Liver (tissue), 9 donors: ENCODE results near the gene SPN. TPM values are rescaled to one million over a fixed set of nuclear protein-coding genes. Genes with fewer than 3 reads are reported as not detected.

Experiments used
- DNase-seq: peaks from one replicate; pipeline ENCODE4 v3.0.0-alpha.2; 2017; ENCODE audit warnings: low spot score
- H3K27ac ChIP-seq, 2 donors: one replicate each; pipeline ENCODE4 v1.7.0; 2013; ENCODE audit warnings: inconsistent platforms in 2 of 2, low read length in 2 of 2, control low read depth in 1 of 2, low read depth in 1 of 2, mild to moderate bottlenecking in 1 of 2
- H3K27me3 ChIP-seq, 4 donors: one replicate each; pipeline versions ENCODE4 v1.6.1 to v1.7.0; 2013; ENCODE audit warnings: low read length in 3 of 4, inconsistent platforms in 1 of 4, mild to moderate bottlenecking in 1 of 4, moderate library complexity in 1 of 4; ENCODE audit not compliant: control insufficient read depth in 4 of 4, insufficient read depth in 4 of 4
- H3K36me3 ChIP-seq, 4 donors: one replicate each; pipeline versions ENCODE4 v1.6.1 to v1.7.0; 2013; ENCODE audit warnings: low read length in 3 of 4, mild to moderate bottlenecking in 3 of 4, low read depth in 1 of 4, moderate library complexity in 1 of 4; ENCODE audit not compliant: control insufficient read depth in 4 of 4, insufficient read depth in 3 of 4
- H3K4me1 ChIP-seq, 4 donors: one replicate each; pipeline versions ENCODE4 v1.6.1 to v1.7.0; 2013; ENCODE audit warnings: low read length in 3 of 4, mild to moderate bottlenecking in 3 of 4, moderate library complexity in 1 of 4; ENCODE audit not compliant: control insufficient read depth in 4 of 4, insufficient read depth in 4 of 4
- H3K4me3 ChIP-seq, 3 donors: one replicate each; pipeline versions ENCODE4 v1.6.1 to v1.7.0; 2013; ENCODE audit warnings: low read length in 3 of 3, control low read depth in 1 of 3, low read depth in 1 of 3, mild to moderate bottlenecking in 1 of 3
- H3K9ac ChIP-seq, 2 donors: one replicate each; pipeline ENCODE4 v1.7.0; 2013; ENCODE audit warnings: low read length in 2 of 2, mild to moderate bottlenecking in 2 of 2, moderate library complexity in 2 of 2, control low read depth in 1 of 2, low read depth in 1 of 2
- H3K9me3 ChIP-seq, 4 donors: one replicate each; pipeline versions ENCODE4 v1.6.1 to v1.7.0; 2013; ENCODE audit warnings: low read length in 3 of 4; ENCODE audit not compliant: control insufficient read depth in 4 of 4
- EGR1 ChIP-seq, 2 donors: IDR thresholded peaks; 2 replicates each; pipeline ENCODE4 v1.6.1; 2016 to 2018; ENCODE audit warnings: antibody characterized with exemption in 2 of 2, low read depth in 2 of 2
- FOXA1 ChIP-seq: IDR thresholded peaks from 2 replicates; pipeline ENCODE4 v1.6.1; 2016; ENCODE audit warnings: antibody characterized with exemption
- FOXA2 ChIP-seq: IDR thresholded peaks from 2 replicates; pipeline ENCODE4 v1.6.1; 2016; ENCODE audit warnings: antibody characterized with exemption
- GABPA ChIP-seq, 2 donors: IDR thresholded peaks in 1 of 2; conservative IDR thresholded peaks in 1 of 2; 2 replicates each; pipeline ENCODE4 v1.6.1; 2016; ENCODE audit warnings: antibody characterized with exemption in 2 of 2, mild to moderate bottlenecking in 1 of 2, moderate library complexity in 1 of 2
- HNF4A ChIP-seq, 2 donors: conservative IDR thresholded peaks; 2 replicates each; pipeline ENCODE4 v1.6.1; 2016; ENCODE audit warnings: antibody characterized with exemption in 2 of 2, mild to moderate bottlenecking in 2 of 2
- HNF4G ChIP-seq: IDR thresholded peaks from 2 replicates; pipeline ENCODE4 v1.6.1; 2016; ENCODE audit warnings: antibody characterized with exemption
- JUND ChIP-seq, 2 donors: IDR thresholded peaks; 2 replicates each; pipeline ENCODE4 v1.6.1; 2016; ENCODE audit warnings: antibody characterized with exemption in 2 of 2
- NR2F2 ChIP-seq: IDR thresholded peaks from 2 replicates; pipeline ENCODE4 v1.6.1; 2016; ENCODE audit warnings: antibody characterized with exemption
- RAD21 ChIP-seq, 2 donors: IDR thresholded peaks; 2 replicates each; pipeline ENCODE4 v1.6.1; 2016; ENCODE audit warnings: antibody characterized with exemption in 2 of 2, mild to moderate bottlenecking in 2 of 2
- RXRA ChIP-seq, 2 donors: IDR thresholded peaks; 2 replicates each; pipeline ENCODE4 v1.6.1; 2017 to 2018; ENCODE audit warnings: antibody characterized with exemption in 2 of 2, mild to moderate bottlenecking in 1 of 2
- SP1 ChIP-seq: IDR thresholded peaks from 2 replicates; pipeline ENCODE4 v1.6.1; 2018; ENCODE audit warnings: antibody characterized with exemption, mild to moderate bottlenecking
- TAF1 ChIP-seq: conservative IDR thresholded peaks from 2 replicates; pipeline ENCODE4 v1.6.1; 2016; ENCODE audit warnings: antibody characterized with exemption, mild to moderate bottlenecking
- YY1 ChIP-seq: IDR thresholded peaks from 2 replicates; pipeline ENCODE4 v1.6.1; 2016; ENCODE audit warnings: antibody characterized with exemption, mild to moderate bottlenecking
- WGBS: extraction: QIAGEN DNeasy Blood & Tissue Kit; methylation state at CpG from one replicate; pipeline ENCODE4 v1.1.7; 2013; 5-methylcytosine and 5-hydroxymethylcytosine counted together
- polyA plus RNA-seq, 2 donors: library from polyadenylated mRNA; stranded (reverse) in 1 of 2; unstranded in 1 of 2; fragments of 200-250 nt in 1 of 2; fragments of >200 nt in 1 of 2; fragmentation: Nextera tagmentation in 1 of 2; extraction: Ambion mirVana in 1 of 2; gene quantifications; one replicate each; pipeline versions ENCODE4 v1.2.1 to v1.2.3, GENCODE V29; 2013 to 2015
- total RNA-seq, 2 donors: library from RNA; depleted of rRNA; stranded (reverse); fragments of >200 nt; gene quantifications; one replicate each; pipeline ENCODE4 v1.2.3, GENCODE V29; 2014
- TF ChIP-seq, protein P1 (sequence below): IDR thresholded peaks from 2 replicates; pipeline ENCODE4 v1.6.1; 2016; ENCODE audit warnings: antibody characterized with exemption
- TF ChIP-seq, protein P2 (sequence below): IDR thresholded peaks from 2 replicates; pipeline ENCODE4 v1.6.1; 2016; ENCODE audit warnings: antibody characterized with exemption
- TF ChIP-seq, protein P3 (sequence below): fragments of 150-350 bp; IDR thresholded peaks from 2 replicates; pipeline ENCODE4 v1.5.1; 2017; ENCODE audit warnings: improper control_type of control experiment, low read depth, low read length; ENCODE audit not compliant: missing input control
- TF ChIP-seq, protein P4 (sequence below): IDR thresholded peaks from 2 replicates; pipeline ENCODE4 v1.6.1; 2016; ENCODE audit warnings: antibody characterized with exemption
- TF ChIP-seq, protein P5 (sequence below): IDR thresholded peaks from 2 replicates; pipeline ENCODE4 v1.6.1; 2016; ENCODE audit warnings: antibody characterized with exemption, mild to moderate bottlenecking
- donor health status: healthy.
- donor health status: healthy.
- donor health status: healthy.
- donor health status: healthy.
- donor health status: healthy.

The SPN gene
- total and polyA plus RNA-seq, 4 donors, result 0.85 to 31.2 (median 0.91) TPM

DNA sequence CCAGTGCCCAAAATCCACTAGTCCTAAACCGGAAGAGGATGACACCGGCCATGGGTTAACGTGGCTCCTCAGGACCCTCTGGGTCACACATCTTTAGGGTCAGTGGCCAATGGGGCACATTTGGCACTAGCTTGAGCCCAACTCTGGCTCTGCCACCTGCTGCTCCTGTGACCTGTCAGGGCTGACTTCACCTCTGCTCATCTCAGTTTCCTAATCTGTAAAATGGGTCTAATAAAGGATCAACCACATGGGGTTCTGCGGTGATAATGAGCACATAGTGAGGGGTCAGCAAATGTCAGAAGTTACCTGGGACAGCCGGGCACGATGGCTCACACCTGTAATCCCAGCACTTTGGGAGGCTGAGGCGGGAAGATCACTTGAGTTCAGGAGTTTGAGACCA lies 34.3 kb downstream of the SPN start:
- no peak overlapping the region for H3K27ac ChIP-seq
- no peak overlapping the region for H3K4me3 ChIP-seq
- H3K27me3 ChIP-seq, result no peaks in the 10 kb centered on the region
- 97% methylated on average over 7 of the region's 7 CpGs for WGBS
- TF ChIP-seq EGR1 (IDR thresholded peaks at IDR 0.05; ENCODE audit: low read depth in 2 of 2), result no peak
- TF ChIP-seq FOXA1, result no peak
- no peak for TF ChIP-seq RXRA (IDR thresholded peaks at IDR 0.05)
- TF ChIP-seq YY1, result no peak
- no peak for TF ChIP-seq SP1
- TF ChIP-seq TAF1, result no peak
- TF ChIP-seq, protein P1, sequence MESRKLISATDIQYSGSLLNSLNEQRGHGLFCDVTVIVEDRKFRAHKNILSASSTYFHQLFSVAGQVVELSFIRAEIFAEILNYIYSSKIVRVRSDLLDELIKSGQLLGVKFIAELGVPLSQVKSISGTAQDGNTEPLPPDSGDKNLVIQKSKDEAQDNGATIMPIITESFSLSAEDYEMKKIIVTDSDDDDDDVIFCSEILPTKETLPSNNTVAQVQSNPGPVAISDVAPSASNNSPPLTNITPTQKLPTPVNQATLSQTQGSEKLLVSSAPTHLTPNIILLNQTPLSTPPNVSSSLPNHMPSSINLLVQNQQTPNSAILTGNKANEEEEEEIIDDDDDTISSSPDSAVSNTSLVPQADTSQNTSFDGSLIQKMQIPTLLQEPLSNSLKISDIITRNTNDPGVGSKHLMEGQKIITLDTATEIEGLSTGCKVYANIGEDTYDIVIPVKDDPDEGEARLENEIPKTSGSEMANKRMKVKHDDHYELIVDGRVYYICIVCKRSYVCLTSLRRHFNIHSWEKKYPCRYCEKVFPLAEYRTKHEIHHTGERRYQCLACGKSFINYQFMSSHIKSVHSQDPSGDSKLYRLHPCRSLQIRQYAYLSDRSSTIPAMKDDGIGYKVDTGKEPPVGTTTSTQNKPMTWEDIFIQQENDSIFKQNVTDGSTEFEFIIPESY, result no peak
- TF ChIP-seq RAD21 (IDR thresholded peaks at IDR 0.05), result no peak
- no peak for TF ChIP-seq FOXA2
- TF ChIP-seq, protein P2, sequence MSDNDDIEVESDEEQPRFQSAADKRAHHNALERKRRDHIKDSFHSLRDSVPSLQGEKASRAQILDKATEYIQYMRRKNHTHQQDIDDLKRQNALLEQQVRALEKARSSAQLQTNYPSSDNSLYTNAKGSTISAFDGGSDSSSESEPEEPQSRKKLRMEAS, result no peak
- TF ChIP-seq JUND (IDR thresholded peaks at IDR 0.05), result no peak
- TF ChIP-seq, protein P3, sequence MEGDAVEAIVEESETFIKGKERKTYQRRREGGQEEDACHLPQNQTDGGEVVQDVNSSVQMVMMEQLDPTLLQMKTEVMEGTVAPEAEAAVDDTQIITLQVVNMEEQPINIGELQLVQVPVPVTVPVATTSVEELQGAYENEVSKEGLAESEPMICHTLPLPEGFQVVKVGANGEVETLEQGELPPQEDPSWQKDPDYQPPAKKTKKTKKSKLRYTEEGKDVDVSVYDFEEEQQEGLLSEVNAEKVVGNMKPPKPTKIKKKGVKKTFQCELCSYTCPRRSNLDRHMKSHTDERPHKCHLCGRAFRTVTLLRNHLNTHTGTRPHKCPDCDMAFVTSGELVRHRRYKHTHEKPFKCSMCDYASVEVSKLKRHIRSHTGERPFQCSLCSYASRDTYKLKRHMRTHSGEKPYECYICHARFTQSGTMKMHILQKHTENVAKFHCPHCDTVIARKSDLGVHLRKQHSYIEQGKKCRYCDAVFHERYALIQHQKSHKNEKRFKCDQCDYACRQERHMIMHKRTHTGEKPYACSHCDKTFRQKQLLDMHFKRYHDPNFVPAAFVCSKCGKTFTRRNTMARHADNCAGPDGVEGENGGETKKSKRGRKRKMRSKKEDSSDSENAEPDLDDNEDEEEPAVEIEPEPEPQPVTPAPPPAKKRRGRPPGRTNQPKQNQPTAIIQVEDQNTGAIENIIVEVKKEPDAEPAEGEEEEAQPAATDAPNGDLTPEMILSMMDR, result no peak
- TF ChIP-seq GABPA (IDR thresholded peaks at IDR 0.05 in 1 of 2, conservative IDR thresholded peaks at IDR 0.05 in 1 of 2), result no peak
- TF ChIP-seq, protein P4, sequence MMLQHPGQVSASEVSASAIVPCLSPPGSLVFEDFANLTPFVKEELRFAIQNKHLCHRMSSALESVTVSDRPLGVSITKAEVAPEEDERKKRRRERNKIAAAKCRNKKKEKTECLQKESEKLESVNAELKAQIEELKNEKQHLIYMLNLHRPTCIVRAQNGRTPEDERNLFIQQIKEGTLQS, result no peak
- no peak for TF ChIP-seq HNF4G
- no peak for TF ChIP-seq NR2F2
- TF ChIP-seq, protein P5, sequence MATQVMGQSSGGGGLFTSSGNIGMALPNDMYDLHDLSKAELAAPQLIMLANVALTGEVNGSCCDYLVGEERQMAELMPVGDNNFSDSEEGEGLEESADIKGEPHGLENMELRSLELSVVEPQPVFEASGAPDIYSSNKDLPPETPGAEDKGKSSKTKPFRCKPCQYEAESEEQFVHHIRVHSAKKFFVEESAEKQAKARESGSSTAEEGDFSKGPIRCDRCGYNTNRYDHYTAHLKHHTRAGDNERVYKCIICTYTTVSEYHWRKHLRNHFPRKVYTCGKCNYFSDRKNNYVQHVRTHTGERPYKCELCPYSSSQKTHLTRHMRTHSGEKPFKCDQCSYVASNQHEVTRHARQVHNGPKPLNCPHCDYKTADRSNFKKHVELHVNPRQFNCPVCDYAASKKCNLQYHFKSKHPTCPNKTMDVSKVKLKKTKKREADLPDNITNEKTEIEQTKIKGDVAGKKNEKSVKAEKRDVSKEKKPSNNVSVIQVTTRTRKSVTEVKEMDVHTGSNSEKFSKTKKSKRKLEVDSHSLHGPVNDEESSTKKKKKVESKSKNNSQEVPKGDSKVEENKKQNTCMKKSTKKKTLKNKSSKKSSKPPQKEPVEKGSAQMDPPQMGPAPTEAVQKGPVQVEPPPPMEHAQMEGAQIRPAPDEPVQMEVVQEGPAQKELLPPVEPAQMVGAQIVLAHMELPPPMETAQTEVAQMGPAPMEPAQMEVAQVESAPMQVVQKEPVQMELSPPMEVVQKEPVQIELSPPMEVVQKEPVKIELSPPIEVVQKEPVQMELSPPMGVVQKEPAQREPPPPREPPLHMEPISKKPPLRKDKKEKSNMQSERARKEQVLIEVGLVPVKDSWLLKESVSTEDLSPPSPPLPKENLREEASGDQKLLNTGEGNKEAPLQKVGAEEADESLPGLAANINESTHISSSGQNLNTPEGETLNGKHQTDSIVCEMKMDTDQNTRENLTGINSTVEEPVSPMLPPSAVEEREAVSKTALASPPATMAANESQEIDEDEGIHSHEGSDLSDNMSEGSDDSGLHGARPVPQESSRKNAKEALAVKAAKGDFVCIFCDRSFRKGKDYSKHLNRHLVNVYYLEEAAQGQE, result no peak
- TF ChIP-seq HNF4A (conservative IDR thresholded peaks at IDR 0.05), result no peak
- H3K9ac ChIP-seq, result no peak overlapping the region
- H3K36me3 ChIP-seq, result peaks cover 0 to 2% (median under 1%) of the 10 kb centered on the region in 4 donors
- DNase-seq, result no peak
- H3K4me1 ChIP-seq, result peaks cover 2 to 10% (median 5%) of the 10 kb centered on the region in 4 donors
- H3K9me3 ChIP-seq, result no peaks in the 10 kb centered on the region
